ENCODE measurements around the gene SLCO4A1.

DNA sequence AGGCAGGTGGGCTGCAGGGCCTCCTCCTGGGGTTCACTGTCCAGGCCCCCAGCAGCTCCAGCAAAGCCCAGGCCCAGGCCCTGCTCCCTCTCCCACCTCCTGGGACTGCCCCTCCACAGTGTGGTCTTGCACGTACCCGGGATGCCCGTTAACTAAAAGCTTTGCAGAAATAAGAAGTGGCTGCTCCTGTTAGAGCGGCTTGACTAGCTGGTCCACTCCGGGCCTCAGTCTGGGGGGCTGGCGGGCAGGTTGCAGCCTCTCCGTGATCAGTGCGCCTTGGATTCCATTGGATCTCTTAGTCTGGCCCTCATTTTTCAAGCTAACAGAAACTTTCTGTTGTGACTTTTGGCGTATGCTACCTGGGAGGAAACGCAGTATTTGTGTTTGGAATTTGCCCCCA is 26.9 kb downstream of the SLCO4A1 start:
- no peak for TF ChIP-seq JUN (IDR thresholded peaks at IDR 0.05; ENCODE audit: borderline replicate concordance, insufficient read depth, insufficient read length, low read depth)
- TF ChIP-seq, protein P1, sequence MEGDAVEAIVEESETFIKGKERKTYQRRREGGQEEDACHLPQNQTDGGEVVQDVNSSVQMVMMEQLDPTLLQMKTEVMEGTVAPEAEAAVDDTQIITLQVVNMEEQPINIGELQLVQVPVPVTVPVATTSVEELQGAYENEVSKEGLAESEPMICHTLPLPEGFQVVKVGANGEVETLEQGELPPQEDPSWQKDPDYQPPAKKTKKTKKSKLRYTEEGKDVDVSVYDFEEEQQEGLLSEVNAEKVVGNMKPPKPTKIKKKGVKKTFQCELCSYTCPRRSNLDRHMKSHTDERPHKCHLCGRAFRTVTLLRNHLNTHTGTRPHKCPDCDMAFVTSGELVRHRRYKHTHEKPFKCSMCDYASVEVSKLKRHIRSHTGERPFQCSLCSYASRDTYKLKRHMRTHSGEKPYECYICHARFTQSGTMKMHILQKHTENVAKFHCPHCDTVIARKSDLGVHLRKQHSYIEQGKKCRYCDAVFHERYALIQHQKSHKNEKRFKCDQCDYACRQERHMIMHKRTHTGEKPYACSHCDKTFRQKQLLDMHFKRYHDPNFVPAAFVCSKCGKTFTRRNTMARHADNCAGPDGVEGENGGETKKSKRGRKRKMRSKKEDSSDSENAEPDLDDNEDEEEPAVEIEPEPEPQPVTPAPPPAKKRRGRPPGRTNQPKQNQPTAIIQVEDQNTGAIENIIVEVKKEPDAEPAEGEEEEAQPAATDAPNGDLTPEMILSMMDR (IDR thresholded peaks at IDR 0.05; ENCODE audit: extremely low read depth in 1 of 2, insufficient read depth in 1 of 2, low read depth in 1 of 2, low read length in 2 of 2), result no peak
- TF ChIP-seq GATA2 (IDR thresholded peaks at IDR 0.05; ENCODE audit: insufficient read depth, insufficient read length, low read depth, low read length), result no peak
- no peak for TF ChIP-seq EZH2 (IDR thresholded peaks at IDR 0.05; ENCODE audit: borderline replicate concordance, low read depth, low read length, severe bottlenecking)
- no peak for TF ChIP-seq FOS (IDR thresholded peaks at IDR 0.05; ENCODE audit: borderline replicate concordance, insufficient read depth, low read length)
- no peak for TF ChIP-seq MYC (IDR thresholded peaks at IDR 0.05; ENCODE audit: low read depth, low read length)
- TF ChIP-seq POLR2A (IDR thresholded peaks at IDR 0.05; ENCODE audit: low read depth, low read length), result no peak
- TF ChIP-seq POLR2AphosphoS5 (IDR thresholded peaks at IDR 0.05; ENCODE audit: insufficient read depth, low read depth, low read length), result no peak
- TF ChIP-seq, protein P2, sequence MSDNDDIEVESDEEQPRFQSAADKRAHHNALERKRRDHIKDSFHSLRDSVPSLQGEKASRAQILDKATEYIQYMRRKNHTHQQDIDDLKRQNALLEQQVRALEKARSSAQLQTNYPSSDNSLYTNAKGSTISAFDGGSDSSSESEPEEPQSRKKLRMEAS (IDR thresholded peaks at IDR 0.05; ENCODE audit: insufficient read depth, insufficient read length), result no peak
